ENCODE measurements around the gene VPS16. TPM values are rescaled to one million over a fixed set of nuclear protein-coding genes. Genes with fewer than 3 reads are reported as not detected.

Gene VPS16
- total and polyA plus RNA-seq, 2 of the 8 experiments (the other 6 are each of a cell fraction or from before 2014, with no cell fraction given), result 23.8 to 25.9 TPM

- 0 out of 2 replicates have a peak, but pooled peaks cover 4% of the 10 kb centered on the region for H3K79me1 ChIP-seq (ENCODE audit: low read depth, low read length)
- DNase-seq (ENCODE audit: low read depth in 1 of 2, low spot score in 2 of 2), result no peak
- peak overlapping the region; percentile 70 to 82 (median 78); a peak in 7 of 8 replicates for H3K4me3 ChIP-seq (ENCODE audit: extremely low read depth in 1 of 4, insufficient read depth in 2 of 4, low read depth in 3 of 4, low read length in 4 of 4)
- no peak overlapping the region for H2BK15ac ChIP-seq (ENCODE audit: low read length)
- 0 out of 8 replicates have a peak, but pooled peaks cover 0 to 3% (median 0%) of the 10 kb centered on the region in 4 experiments for H3K36me3 ChIP-seq (ENCODE audit: control insufficient read depth in 2 of 4, insufficient read depth in 4 of 4, low read length in 3 of 4)
- no peak overlapping the region for H4K8ac ChIP-seq (ENCODE audit: extremely low read depth, insufficient read depth, low read length)
- no peak overlapping the region for H3K23ac ChIP-seq (ENCODE audit: insufficient read length)
- no peak overlapping the region for H2AK5ac ChIP-seq (ENCODE audit: low read depth, low read length)
- H3K27ac ChIP-seq (ENCODE audit: low read depth, low read length), result no peak overlapping the region
- 62% methylated on average over 7 of the region's 7 CpGs; no CpG with 5 or more reads in 1 of the 2 experiments for WGBS, 2 experiments (ENCODE audit: extremely low coverage in 1 of 2, insufficient coverage in 1 of 2, insufficient read length in 1 of 2, insufficient replicate concordance in 2 of 2, low coverage in 1 of 2, low lambda C conversion rate in 2 of 2, missing lambda C conversion rate in 1 of 2)
- peaks cover 3 to 8% of the 10 kb centered on the region in 2 experiments for H4K20me1 ChIP-seq (replicated peaks in 1 of 2; ENCODE audit: control insufficient read depth in 1 of 2, insufficient read depth in 2 of 2, low read length in 2 of 2)
- POLR2A ChIA-PET (ENCODE audit: partially characterized antibody), result interaction anchor here (0.7 kb wide), 1 partner anchor 159 kb away, joined by 3 read pairs; no protein-coding TSS in a partner anchor
- no peak for FAIRE-seq
- H3K27me3 ChIP-seq (replicated peaks in 1 of 4; ENCODE audit: control insufficient read depth in 3 of 4, extremely low read depth in 1 of 4, insufficient read depth in 3 of 4, low read length in 3 of 4), result peaks cover 0 to 24% (median 14%) of the 10 kb centered on the region in 4 experiments; a peak in 5 of 7 replicates
- H3K9ac ChIP-seq (replicated peaks in 1 of 4; ENCODE audit: extremely low read depth in 1 of 4, low read depth in 3 of 4, low read length in 3 of 4), result peak overlapping the region in 1 of 4 experiments; percentile 29; a peak in 1 of 7 replicates
- H3K9me3 ChIP-seq (ENCODE audit: insufficient read depth in 2 of 2, low read depth in 1 of 2, low read length in 1 of 2), result no peaks in the 10 kb centered on the region
- no peak overlapping the region; the same call in 1 of the 2 replicates for H3K18ac ChIP-seq (ENCODE audit: extremely low read depth, low read length)
- H4K5ac ChIP-seq (ENCODE audit: insufficient read length, low read depth, low read length), result no peak overlapping the region
- H3K14ac ChIP-seq (ENCODE audit: insufficient read length), result no peak overlapping the region
- no peak overlapping the region for H4K91ac ChIP-seq (replicated peaks; ENCODE audit: insufficient read length, low read length)
- H2BK12ac ChIP-seq (ENCODE audit: low read depth, low read length), result no peak overlapping the region
- no peak overlapping the region for H2AFZ ChIP-seq (ENCODE audit: low read length)
- H3K4me2 ChIP-seq (ENCODE audit: insufficient read depth in 1 of 2, low read depth in 2 of 2, low read length in 2 of 2), result peak overlapping the region; percentile 65 to 96
- H2BK120ac ChIP-seq (replicated peaks; ENCODE audit: low read depth, low read length), result no peak overlapping the region
- H3K79me2 ChIP-seq (ENCODE audit: control insufficient read depth in 1 of 2, insufficient read depth in 2 of 2, low read length in 2 of 2), result peaks cover 3 to 55% of the 10 kb centered on the region in 2 experiments; a peak in 3 of 4 replicates
- no peak overlapping the region for H2BK5ac ChIP-seq (ENCODE audit: low read depth, low read length)
- peaks cover 12% of the 10 kb centered on the region for H3K23me2 ChIP-seq (ENCODE audit: low read depth, low read length)
- no peak overlapping the region for H3K56ac ChIP-seq (replicated peaks; ENCODE audit: insufficient read length, low read depth, low read length)
- no peak overlapping the region for H2BK20ac ChIP-seq (ENCODE audit: low read length)
- H3K4me1 ChIP-seq (replicated peaks in 1 of 4; ENCODE audit: control insufficient read depth in 3 of 4, insufficient read depth in 4 of 4, low read length in 3 of 4), result peaks cover 0 to 10% (median 4%) of the 10 kb centered on the region in 4 experiments; a peak in 6 of 7 replicates
- H3K4ac ChIP-seq (replicated peaks; ENCODE audit: insufficient read length, low read depth, low read length), result no peak overlapping the region
- CTCF ChIA-PET (ENCODE audit: partially characterized antibody), result interaction anchor here (1.0 to 1.6 kb wide), 3 partner anchors 9 to 127 kb away, joined by 3 to 4 read pairs (median 3); no protein-coding TSS in a partner anchor
- no peak for TF ChIP-seq TCF12 (IDR thresholded peaks at IDR 0.05; ENCODE audit: low read depth, low read length)
- no peak for TF ChIP-seq EZH2 (IDR thresholded peaks at IDR 0.05; ENCODE audit: low read depth, low read length, severe bottlenecking)
- no peak for TF ChIP-seq CHD1 (IDR thresholded peaks at IDR 0.05; ENCODE audit: low read depth, low read length)
- TF ChIP-seq CEBPB (IDR thresholded peaks at IDR 0.05; ENCODE audit: low read depth, low read length), result no peak
Measured at GRCh38 chr20:2874456-2874855, 33.9 kb downstream of the VPS16 start.
